Type B pancreatic cell (in vitro differentiated cells): ENCODE results near the gene TIMD4. TPM values are rescaled to one million over a fixed set of nuclear protein-coding genes. Genes with fewer than 3 reads are reported as not detected.
"Not testable (repeated sequence)": the region's sequence is repeated elsewhere in the genome, so short reads cannot be mapped to it uniquely, and the experiment has no call there.

Experiments
- DNase-seq: peaks from one replicate; pipeline ENCODE4 v3.0.0; 2021; ENCODE audit warnings: mixed read lengths; ENCODE audit not compliant: unreplicated experiment; ENCODE audit errors: extremely low spot score
- H3K27ac Mint-ChIP-seq: 2 replicates; pipeline ENCODE4 v1.8.0; 2021; ENCODE audit warnings: mild to moderate bottlenecking, mixed read lengths
- H3K27me3 Mint-ChIP-seq: 2 replicates; pipeline ENCODE4 v1.8.0; 2021; ENCODE audit warnings: mixed read lengths
- H3K36me3 Mint-ChIP-seq: 2 replicates; pipeline ENCODE4 v1.8.0; 2021; ENCODE audit warnings: mixed read lengths
- H3K4me1 Mint-ChIP-seq: one replicate; pipeline ENCODE4 v1.8.0; 2021; ENCODE audit warnings: mixed read lengths; ENCODE audit not compliant: unreplicated experiment
- H3K4me3 Mint-ChIP-seq: 2 replicates; pipeline ENCODE4 v1.8.0; 2021; ENCODE audit warnings: mild to moderate bottlenecking, mixed read lengths
- H3K9me3 Mint-ChIP-seq: 2 replicates; pipeline ENCODE4 v1.8.0; 2021; ENCODE audit warnings: mixed read lengths
- total RNA-seq: library from RNA; stranded (reverse); gene quantifications from 2 replicates; pipeline ENCODE4 v1.2.1, GENCODE V29; 2021; ENCODE audit warnings: low replicate concordance
- TF ChIP-seq, protein P1 (sequence below): fragments of 200-600 bp; sonication (generic); conservative IDR thresholded peaks from 2 replicates; pipeline ENCODE4 v1.5.0; 2021; ENCODE audit warnings: antibody characterized with exemption, mild to moderate bottlenecking

The TIMD4 gene
- total RNA-seq, 1 donor from 2014 or later, result not detected

DNA sequence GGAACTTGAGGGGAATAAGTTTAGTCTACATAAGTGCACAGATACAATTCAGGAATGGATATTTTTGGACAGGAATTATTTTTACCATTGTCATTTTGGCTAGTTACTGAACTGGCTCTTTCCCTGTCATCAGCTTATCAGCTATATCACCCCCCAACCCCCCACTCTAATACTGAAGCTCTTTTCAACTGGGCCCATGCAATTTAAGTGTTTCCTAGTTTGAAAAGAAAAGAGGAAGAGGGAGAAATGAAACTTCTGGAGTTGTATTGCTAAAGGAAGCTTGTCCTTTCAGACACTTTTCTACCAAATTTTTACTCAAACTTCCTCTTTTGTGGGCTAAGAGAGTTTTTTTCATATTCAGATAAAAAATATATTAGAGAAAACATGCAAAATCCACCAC is 18.5 kb upstream of the TIMD4 start:
- TF ChIP-seq, protein P1, sequence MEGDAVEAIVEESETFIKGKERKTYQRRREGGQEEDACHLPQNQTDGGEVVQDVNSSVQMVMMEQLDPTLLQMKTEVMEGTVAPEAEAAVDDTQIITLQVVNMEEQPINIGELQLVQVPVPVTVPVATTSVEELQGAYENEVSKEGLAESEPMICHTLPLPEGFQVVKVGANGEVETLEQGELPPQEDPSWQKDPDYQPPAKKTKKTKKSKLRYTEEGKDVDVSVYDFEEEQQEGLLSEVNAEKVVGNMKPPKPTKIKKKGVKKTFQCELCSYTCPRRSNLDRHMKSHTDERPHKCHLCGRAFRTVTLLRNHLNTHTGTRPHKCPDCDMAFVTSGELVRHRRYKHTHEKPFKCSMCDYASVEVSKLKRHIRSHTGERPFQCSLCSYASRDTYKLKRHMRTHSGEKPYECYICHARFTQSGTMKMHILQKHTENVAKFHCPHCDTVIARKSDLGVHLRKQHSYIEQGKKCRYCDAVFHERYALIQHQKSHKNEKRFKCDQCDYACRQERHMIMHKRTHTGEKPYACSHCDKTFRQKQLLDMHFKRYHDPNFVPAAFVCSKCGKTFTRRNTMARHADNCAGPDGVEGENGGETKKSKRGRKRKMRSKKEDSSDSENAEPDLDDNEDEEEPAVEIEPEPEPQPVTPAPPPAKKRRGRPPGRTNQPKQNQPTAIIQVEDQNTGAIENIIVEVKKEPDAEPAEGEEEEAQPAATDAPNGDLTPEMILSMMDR, result no peak
- Mint-ChIP-seq H3K27me3 (peaks cover 2% of the 10 kb centered on the region), H3K4me3 (no peak overlapping the region), H3K36me3 (no peaks in the 10 kb centered on the region), H3K9me3 (no peaks in the 10 kb centered on the region), H3K27ac (no peak overlapping the region), H3K4me1 (no peaks in the 10 kb centered on the region)
- no peak for DNase-seq

DNA sequence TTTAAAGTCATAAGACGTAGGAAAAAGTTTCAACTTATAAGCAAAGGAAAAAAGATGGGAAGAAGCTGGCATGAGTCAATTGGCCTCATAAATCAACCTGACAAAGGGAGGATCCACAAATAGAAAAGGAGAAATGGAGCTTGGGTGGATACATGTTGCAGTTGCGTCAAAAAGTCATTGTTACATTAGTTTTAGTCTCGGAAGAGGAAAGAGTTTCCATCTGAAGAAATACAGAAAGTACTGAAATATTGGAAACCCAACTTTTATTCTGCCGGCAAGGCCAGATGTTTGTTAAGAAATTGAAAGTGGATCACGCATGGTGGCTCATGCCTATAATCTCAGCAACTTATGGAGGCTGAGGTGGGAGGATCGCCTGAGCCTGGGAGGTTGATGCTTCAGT is 11.3 kb upstream of the TIMD4 start:
- no peaks in the 10 kb centered on the region for H3K27me3 Mint-ChIP-seq
- no peaks in the 10 kb centered on the region for H3K4me1 Mint-ChIP-seq
- H3K9me3 Mint-ChIP-seq, result no peaks in the 10 kb centered on the region
- no peaks in the 10 kb centered on the region for H3K36me3 Mint-ChIP-seq
- TF ChIP-seq, protein P1, result no peak
- no peak for DNase-seq
- no peak overlapping the region for H3K4me3 Mint-ChIP-seq
- no peak overlapping the region for H3K27ac Mint-ChIP-seq

DNA sequence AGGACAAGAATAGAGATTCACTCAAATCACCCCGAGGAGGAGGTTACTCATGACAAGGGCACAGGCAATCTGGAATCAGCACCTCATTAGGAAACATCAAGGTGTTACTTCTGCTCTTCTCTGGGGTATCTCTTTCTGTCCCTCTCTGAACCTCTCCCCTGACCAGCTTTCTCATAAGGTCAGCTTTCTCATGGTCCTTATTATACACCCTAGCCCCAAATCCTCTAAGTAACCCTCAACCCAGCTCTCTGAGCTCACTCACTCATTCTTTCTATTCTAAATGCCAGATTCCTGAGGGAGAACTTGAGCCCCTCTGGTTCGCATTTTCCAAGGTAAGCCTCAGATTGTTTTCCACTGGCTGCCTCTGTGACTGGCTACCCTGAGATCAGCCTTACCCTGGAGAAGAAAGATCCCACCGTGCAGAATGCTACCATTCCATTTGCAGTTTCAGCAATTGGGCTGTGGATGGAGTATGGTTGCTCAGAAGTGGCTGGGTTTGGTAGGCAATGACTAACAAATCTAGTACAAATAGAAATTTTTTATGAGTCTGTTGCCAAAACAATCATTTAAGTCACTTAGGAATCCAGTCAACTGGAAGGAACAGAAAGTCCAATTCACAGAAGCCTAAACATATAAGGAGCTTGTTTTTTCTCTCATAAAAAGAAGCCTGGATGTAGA is 9.0 kb upstream of the TIMD4 start:
- TF ChIP-seq, protein P1, result no peak
- DNase-seq, result no peak
- Mint-ChIP-seq H3K27ac (no peak overlapping the region), H3K9me3 (no peaks in the 10 kb centered on the region), H3K27me3 (no peaks in the 10 kb centered on the region), H3K4me3 (no peak overlapping the region), H3K4me1 (no peaks in the 10 kb centered on the region), H3K36me3 (no peaks in the 10 kb centered on the region)

DNA sequence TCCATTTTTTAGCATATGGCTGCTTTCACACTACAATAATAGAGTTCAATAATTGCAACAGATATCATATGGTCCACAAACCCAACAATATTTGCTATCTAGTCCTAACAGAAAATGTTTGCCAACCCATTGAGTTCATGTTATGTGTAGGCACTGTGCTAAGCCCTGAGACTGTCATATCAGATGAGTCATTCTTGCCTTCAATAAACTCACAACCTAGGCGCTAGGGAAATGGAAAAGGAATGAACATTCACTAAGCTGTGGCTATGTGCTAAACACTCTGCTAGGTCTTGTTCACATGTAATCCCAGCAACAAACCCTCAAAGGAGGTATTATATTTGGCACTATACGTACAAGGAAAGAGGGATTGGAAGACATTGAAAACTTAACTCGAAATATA is 8.4 kb upstream of the TIMD4 start:
- TF ChIP-seq, protein P1, result no peak
- Mint-ChIP-seq H3K27me3 (no peaks in the 10 kb centered on the region), H3K4me3 (no peak overlapping the region), H3K36me3 (no peaks in the 10 kb centered on the region), H3K27ac (no peak overlapping the region), H3K9me3 (no peaks in the 10 kb centered on the region), H3K4me1 (no peaks in the 10 kb centered on the region)
- DNase-seq, result no peak

DNA sequence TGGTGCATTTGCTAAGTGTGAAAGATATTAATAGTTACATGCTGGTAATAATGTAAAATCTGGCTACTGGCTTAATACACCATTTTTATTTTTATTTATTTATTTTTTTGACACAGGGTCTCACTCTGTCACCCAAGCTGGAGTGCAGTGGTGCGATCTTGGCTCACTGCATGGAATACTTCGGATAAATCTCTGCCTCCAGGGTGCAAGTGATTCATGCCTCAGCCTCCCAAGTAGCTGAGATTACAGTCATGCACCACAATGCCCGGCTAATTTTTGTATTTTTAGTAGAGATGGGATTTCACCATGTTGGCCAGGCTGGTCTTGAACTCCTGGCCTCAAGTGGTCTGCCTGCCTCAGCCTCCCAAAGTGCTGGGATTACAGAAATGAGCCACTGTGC is 4.4 kb upstream of the TIMD4 start:
- not testable (repeated sequence) for H3K27ac Mint-ChIP-seq, H3K36me3 Mint-ChIP-seq

DNA sequence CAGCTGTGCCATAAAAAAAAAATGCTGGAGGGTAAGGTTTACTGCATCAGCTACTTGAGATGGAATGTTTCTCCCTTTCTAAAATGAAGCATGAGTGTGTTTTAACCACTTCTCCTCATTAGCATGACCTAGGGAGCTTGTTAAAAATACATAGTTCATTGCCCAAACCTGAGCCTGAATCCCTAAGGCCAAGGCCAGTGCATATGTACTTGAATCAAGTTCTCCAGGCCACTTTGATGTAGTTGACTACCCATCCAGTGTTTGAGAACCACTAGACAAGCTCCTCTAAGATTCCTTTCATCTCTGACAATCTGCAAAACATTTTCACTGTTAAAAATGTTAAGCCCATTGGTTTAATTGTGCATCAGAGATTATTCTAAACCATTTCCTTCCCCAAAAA is 6.7 kb downstream of the TIMD4 start:
- no peaks in the 10 kb centered on the region for H3K27me3 Mint-ChIP-seq
- H3K9me3 Mint-ChIP-seq, result no peaks in the 10 kb centered on the region
- H3K4me3 Mint-ChIP-seq, result no peak overlapping the region
- H3K27ac Mint-ChIP-seq, result no peak overlapping the region
- TF ChIP-seq, protein P1, result no peak
- no peak for DNase-seq
- H3K36me3 Mint-ChIP-seq, result no peaks in the 10 kb centered on the region
- H3K4me1 Mint-ChIP-seq, result no peaks in the 10 kb centered on the region

More for the DNA sequence above, 4.4 kb upstream of the TIMD4 start:
- not testable (repeated sequence) for H3K27me3 Mint-ChIP-seq, H3K4me3 Mint-ChIP-seq, DNase-seq, H3K4me1 Mint-ChIP-seq, H3K9me3 Mint-ChIP-seq
